ENCODE data around the gene UQCRHL.

Gene UQCRHL

DNA sequence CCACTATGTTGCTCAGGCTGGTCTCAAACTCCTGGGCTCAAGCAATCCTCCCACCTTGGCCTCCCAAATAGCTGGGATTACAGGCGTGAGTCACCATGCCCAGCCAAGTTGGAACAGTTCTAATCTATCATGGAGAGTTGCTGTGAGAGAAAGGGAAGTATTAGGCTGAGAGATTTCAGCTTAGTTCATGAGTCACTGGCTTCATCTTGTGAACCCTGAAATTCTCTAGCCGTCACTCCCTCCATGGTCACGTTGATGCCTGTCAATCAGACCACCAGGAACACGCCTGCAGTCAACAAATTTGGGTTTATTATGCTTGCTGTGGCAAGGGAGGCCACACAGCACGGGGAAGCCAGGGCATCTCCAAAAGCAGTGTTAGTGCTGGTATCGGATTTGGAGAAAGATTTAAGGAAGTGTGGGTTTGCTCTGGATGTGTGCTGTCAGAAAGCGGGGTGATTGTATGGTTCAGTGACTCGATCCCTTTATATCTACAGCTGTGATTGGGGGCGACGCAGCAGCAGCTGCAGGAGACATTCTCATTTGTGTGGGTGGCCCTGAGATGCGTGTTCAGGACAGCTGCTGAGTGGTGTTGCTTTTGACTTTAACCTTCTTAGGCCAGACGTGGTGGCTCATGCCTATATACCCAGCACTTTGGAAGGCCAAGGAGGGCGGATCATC is 18.7 kb downstream of the UQCRHL start:
- H3K27ac Mint-ChIP-seq: no peak overlapping the region
- H3K36me3 Mint-ChIP-seq: no peaks in the 10 kb centered on the region
- ATAC-seq: no peak
- no peak overlapping the region for H3K4me3 Mint-ChIP-seq
- DNase-seq (ENCODE audit: low spot score in 2 of 2): no peak
- no peaks in the 10 kb centered on the region for H3K9me3 Mint-ChIP-seq
- H3K4me1 Mint-ChIP-seq: peaks cover 6% of the 10 kb centered on the region

DNA sequence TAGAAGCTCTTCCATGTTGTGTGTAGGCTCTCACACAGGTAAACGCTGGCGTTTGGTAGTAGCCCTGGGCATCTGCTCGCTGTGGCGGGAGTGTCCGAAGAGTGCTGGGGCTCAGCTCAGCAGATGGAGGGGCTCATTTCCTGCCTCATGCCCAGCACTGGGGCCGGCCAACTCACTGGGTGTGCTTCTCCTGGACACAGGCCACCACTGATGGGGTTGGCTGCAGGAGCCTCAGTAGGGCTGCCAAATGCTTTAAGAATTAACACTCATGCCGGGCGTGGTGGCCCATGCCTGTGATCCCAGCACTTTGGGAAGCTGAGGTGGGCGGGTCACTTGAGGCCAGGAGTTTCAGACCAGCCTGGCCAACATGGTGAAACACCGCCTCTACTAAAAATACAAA is 20.9 kb downstream of the UQCRHL start:
- Mint-ChIP-seq H3K36me3 (no peaks in the 10 kb centered on the region), H3K9me3 (no peaks in the 10 kb centered on the region), H3K4me3 (no peak overlapping the region), H3K4me1 (no peaks in the 10 kb centered on the region), H3K27ac (no peak overlapping the region)
- no peak for ATAC-seq
- DNase-seq (ENCODE audit: low spot score in 2 of 2): no peak

DNA sequence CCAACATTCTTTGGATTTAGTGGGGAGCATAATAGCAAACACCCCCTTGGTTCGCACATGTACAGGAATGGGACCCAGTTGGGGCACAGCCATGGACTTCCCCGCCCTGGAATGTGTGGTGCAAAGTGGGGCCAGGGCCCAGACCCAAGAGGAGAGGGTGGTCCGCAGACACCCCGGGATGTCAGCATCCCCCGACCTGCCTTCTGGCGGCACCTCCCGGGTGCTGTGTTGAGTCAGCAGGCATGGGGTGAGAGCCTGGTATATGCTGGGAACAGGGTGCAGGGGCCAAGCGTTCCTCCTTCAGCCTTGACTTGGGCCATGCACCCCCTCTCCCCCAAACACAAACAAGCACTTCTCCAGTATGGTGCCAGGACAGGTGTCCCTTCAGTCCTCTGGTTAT is 21.8 kb downstream of the UQCRHL start:
- Mint-ChIP-seq H3K36me3 (no peaks in the 10 kb centered on the region), H3K4me1 (no peaks in the 10 kb centered on the region), H3K4me3 (no peak overlapping the region), H3K9me3 (no peaks in the 10 kb centered on the region), H3K27ac (no peak overlapping the region)
- DNase-seq (ENCODE audit: low spot score in 2 of 2): no peak
- ATAC-seq: no peak

DNA sequence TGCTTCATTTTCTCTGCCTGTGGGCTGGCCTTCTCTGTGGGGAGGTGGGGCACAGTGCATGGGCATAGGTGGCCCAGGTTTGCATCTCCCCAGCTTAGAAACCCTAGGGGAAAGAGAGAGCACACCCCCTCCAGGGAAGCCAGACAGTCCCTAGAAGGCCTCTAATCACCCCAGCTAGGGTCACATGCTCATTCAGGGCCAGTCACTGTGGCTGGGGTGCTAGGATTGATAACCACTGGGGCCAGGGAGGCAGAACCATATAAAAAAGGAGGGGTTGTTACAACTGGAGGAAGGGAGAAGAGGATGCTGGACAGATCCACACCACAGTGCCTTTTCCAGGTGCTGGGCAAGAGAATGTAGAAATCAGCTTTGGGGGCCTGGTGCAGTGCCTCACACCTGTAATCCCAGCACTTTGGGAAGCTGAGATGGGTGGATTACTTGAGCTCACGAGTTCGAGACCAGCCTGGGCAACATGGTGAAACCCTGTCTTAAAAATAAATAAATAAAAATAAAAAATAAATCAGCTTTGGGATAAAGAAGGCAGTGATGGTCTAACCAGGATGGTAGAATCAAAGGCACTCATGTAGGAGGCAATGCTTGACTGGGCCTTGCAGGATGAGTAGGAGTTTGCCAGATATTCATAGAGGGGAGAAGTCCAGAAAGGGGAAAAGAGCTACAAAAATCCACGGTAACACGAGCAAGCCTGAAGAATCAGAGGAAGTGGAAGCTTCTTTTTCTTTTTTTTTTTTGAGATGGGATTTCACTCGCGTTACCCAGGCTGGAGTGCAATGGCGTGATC is 29.3 kb downstream of the UQCRHL start:
- H3K4me1 Mint-ChIP-seq: no peaks in the 10 kb centered on the region
- no peaks in the 10 kb centered on the region for H3K36me3 Mint-ChIP-seq
- no peaks in the 10 kb centered on the region for H3K9me3 Mint-ChIP-seq
- ATAC-seq: no peak
- no peak overlapping the region for H3K27ac Mint-ChIP-seq
- DNase-seq (ENCODE audit: low spot score in 2 of 2): no peak
- H3K4me3 Mint-ChIP-seq: no peak overlapping the region

DNA sequence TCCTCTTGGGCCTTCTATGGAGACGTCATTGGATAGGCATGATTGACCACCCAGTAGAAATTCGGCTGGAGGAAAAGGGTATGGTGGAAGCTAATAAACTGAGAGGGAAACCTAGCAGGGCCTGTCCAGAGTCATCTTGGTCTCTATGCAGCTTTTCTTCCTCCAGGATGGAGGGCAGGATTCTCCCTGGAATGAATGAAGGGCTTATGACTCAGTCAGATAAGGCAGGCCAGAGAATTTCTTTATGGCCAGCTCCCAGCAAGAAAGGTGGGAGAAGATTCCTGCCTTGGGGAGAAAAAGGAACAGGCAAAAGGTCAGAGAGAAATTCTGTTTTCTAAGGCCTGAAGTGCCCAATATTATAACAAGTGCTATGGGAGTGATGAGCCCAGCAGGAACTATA is 31.7 kb downstream of the UQCRHL start:
- no peak overlapping the region for H3K27ac Mint-ChIP-seq
- ATAC-seq (no peak), DNase-seq (ENCODE audit: low spot score in 2 of 2) (no peak)
- H3K9me3 Mint-ChIP-seq: no peaks in the 10 kb centered on the region
- no peaks in the 10 kb centered on the region for H3K36me3 Mint-ChIP-seq
- no peak overlapping the region for H3K4me3 Mint-ChIP-seq
- no peaks in the 10 kb centered on the region for H3K4me1 Mint-ChIP-seq

DNA sequence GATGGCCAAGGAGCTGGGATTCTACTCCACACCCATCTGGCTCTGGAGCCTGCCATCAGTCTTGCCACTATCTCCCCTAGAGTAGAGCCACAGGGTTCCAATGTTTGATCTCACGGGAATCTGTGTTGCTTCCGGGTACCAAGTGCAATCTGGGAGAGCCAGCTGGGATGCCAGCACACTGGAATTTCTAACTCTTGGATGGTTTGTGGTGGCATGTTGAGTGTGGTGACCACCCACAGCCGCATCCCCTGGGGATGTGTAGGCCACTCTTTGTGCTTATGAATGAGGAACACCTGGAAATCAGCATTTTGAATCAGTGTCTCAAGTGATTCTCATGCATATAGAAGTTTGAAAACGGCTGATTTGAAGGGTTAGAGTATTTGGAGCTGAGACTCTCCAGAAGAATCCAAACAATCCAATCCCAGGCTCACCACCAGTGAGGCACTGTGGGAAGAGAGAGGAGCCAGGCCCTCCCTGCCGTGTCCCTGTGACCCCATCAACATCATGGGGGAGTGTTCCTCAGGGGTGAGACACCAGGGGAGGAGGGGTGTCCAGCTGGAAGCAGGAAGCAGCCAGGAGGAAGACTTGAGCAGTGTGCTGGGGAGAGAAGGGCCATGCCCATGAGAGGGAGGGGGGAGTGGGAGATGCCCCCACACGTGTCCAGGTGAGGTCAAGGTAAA is 35.5 kb downstream of the UQCRHL start:
- Mint-ChIP-seq H3K36me3 (no peaks in the 10 kb centered on the region), H3K4me1 (no peaks in the 10 kb centered on the region), H3K27ac (no peak overlapping the region), H3K9me3 (no peaks in the 10 kb centered on the region), H3K4me3 (no peak overlapping the region)
- ATAC-seq (no peak), DNase-seq (ENCODE audit: low spot score in 2 of 2) (no peak)

DNA sequence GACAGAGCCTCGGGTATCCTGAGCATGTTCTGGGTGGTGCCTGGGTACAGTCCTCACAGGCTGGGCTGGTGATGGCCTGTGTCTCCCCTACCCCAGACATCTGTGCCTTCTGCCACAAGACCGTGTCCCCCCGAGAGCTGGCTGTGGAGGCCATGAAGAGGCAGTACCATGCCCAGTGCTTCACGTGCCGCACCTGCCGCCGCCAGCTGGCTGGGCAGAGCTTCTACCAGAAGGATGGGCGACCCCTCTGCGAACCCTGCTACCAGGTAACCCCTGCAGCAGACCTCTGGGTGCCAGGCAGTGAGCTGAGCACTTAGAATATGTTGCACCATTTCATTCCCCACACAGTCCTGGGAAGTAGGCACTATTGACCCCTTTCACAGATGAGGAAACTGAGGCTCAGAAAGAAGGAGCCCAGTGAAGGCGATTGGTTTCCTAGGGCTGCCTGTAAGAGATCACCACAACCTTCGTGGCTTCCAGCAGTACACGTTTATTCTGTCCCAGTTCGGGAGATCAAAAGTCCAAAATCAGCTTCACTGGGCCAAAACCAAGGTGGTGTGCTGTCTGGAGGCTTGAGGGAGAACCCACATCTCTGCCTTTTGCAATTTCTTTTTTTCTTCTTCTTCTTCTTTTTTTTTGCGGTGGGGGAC is 37.0 kb downstream of the UQCRHL start:
- H3K4me3 Mint-ChIP-seq: no peak overlapping the region
- no peaks in the 10 kb centered on the region for H3K36me3 Mint-ChIP-seq
- H3K4me1 Mint-ChIP-seq: no peaks in the 10 kb centered on the region
- no peak overlapping the region for H3K27ac Mint-ChIP-seq
- no peak for DNase-seq (ENCODE audit: low spot score in 2 of 2)
- H3K9me3 Mint-ChIP-seq: no peaks in the 10 kb centered on the region
- ATAC-seq: no peak

DNA sequence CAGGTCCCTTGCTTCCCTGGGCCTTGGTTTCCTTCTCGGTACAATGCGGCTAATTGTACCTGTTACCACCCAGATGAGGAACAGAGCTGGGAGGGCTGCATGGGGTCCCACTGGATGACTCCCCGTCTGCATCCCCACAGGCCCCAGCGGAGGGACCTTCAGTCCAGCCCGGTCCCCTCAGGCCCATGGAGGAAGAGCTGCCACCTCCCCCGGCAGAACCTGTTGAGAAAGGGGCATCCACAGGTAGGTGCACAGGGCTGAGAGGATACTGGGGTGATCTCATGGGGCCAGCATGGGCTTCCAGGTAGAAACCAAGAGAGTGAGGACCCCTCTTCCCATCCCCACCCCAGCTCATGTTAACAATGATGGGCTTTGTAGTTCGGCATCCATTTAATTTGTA is 39.1 kb downstream of the UQCRHL start:
- Mint-ChIP-seq H3K4me3 (no peak overlapping the region), H3K36me3 (no peaks in the 10 kb centered on the region), H3K27ac (no peak overlapping the region), H3K4me1 (no peaks in the 10 kb centered on the region), H3K9me3 (no peaks in the 10 kb centered on the region)
- DNase-seq (ENCODE audit: low spot score in 2 of 2) (no peak), ATAC-seq (no peak)

DNA sequence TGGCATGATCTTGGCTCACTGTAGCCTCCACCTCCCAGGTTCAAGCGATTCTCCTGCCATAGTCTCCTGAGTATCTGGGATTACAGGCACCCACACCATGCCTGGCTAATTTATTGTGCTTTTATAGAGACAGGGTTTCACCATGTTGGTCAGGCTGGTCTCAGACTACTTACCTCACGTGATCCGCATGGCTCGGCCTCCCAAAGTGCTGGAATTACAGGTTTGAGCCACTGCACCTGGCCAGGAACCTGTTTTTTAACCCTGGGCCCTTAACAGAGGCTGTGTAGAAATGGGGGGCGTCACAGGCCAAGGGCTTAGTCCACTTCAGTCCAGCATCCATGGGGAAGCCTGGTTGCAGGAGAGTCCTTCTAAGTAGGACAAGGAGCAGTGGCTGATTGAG is 39.5 kb downstream of the UQCRHL start:
- DNase-seq (ENCODE audit: low spot score in 2 of 2) (no peak), ATAC-seq (no peak)
- Mint-ChIP-seq H3K4me3 (no peak overlapping the region), H3K9me3 (no peaks in the 10 kb centered on the region), H3K4me1 (no peaks in the 10 kb centered on the region), H3K36me3 (no peaks in the 10 kb centered on the region), H3K27ac (no peak overlapping the region)

DNA sequence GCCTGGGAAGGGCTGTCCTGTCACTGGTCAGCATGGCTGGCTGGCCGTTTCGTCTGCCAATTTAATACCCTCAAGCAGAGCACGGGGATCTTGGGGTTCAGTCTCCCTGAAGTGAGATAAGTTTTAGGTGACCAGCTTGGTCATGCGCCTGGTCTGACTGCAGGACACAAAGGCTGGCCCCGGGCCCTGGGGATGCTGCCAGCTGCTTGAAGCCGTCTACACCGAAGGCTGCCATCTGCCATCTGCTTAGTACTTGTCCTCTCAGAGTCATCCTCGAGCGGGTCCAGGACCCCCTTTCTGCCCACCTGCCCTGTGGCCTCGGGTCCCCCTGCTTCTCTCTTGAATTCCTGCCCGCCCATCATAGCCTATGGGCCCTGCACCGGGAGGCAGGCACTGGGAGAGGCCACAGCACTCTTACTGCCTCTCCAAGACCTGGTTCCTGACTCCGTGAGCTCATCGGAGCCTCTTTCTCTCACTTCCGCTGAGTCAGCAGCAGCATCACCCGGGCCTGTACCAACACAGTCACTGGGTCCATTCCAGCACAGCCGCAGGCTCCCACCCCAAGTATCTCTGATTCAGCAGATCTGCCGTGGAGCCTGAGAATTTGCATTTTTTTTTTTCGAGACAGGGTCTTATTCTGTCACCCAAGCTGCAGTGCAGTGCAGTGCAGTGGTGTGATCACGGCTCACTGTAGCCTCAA is 41.8 kb downstream of the UQCRHL start:
- Mint-ChIP-seq H3K27ac (no peak overlapping the region), H3K36me3 (no peaks in the 10 kb centered on the region), H3K4me1 (no peaks in the 10 kb centered on the region), H3K4me3 (no peak overlapping the region), H3K9me3 (no peaks in the 10 kb centered on the region)
- DNase-seq (ENCODE audit: low spot score in 2 of 2) (no peak), ATAC-seq (peak; percentile 5)

DNA sequence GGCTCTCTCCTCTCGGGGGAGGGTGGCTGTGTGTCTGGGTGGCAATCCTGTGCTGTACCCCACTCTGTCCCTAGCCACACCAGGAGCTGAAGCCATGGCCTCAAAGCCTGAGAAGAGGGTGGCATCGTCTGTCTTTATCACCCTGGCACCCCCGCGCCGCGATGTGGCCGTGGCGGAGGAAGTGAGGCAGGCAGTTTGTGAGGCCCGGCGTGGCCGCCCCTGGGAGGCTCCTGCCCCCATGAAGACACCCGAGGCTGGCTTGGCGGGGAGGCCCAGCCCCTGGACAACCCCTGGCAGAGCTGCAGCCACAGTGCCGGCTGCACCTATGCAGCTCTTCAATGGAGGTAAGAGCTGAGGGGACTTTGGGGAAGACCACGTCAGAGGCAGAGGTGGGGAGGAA is 42.6 kb downstream of the UQCRHL start:
- no peak overlapping the region for H3K4me3 Mint-ChIP-seq
- no peak for DNase-seq (ENCODE audit: low spot score in 2 of 2)
- H3K36me3 Mint-ChIP-seq: no peaks in the 10 kb centered on the region
- H3K4me1 Mint-ChIP-seq: no peaks in the 10 kb centered on the region
- no peaks in the 10 kb centered on the region for H3K9me3 Mint-ChIP-seq
- no peak overlapping the region for H3K27ac Mint-ChIP-seq
- no peak for ATAC-seq

DNA sequence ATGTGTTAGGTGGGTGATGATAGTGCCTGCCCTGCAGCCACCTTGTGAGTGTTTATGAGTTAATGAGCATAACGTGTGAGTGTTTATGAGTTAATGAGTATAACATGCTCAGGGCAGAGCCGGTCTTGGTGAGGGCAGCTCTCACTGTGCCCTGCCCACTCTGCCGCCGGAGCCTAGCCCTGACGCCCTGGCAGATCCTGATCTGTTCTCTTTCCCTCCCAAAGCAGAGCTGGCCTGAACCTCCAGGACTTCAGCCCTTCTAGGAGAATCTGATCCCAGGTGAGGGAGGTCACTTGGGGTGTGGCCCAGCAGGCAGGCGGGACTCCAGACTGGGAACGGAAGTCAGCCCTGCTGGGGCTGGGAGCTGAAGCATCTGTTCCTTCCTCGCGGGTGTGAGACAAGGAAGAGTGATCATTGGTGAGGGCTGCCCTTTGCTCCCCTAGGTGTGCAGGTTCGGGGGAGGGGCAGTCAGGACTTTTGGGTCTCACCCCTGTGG is 43.1 kb downstream of the UQCRHL start:
- H3K27ac Mint-ChIP-seq: no peak overlapping the region
- DNase-seq (ENCODE audit: low spot score in 2 of 2) (no peak), ATAC-seq (peak; percentile 22)
- H3K36me3 Mint-ChIP-seq: no peaks in the 10 kb centered on the region
- H3K4me1 Mint-ChIP-seq: no peaks in the 10 kb centered on the region
- no peaks in the 10 kb centered on the region for H3K9me3 Mint-ChIP-seq
- H3K4me3 Mint-ChIP-seq: no peak overlapping the region

DNA sequence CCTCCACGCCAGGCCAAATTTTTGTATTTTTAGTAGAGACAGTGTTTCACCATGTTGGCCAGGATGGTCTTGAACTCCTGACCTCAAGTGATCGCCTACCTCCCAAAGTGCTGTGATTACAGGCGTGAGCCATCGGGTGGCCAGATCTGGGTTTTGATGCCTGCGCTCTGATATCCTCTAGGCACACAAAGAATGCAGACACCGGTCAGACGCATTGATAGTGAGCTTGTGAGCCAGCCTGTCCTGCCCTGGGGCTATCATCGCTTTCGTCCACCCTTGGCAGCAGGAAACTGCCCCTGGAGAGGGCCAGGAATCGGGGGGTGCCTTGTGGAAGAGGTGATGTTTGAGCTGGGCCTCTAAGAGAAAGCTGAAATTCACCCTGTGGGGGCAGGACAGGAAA is 44.9 kb downstream of the UQCRHL start:
- no peak overlapping the region for H3K4me3 Mint-ChIP-seq
- H3K36me3 Mint-ChIP-seq: no peaks in the 10 kb centered on the region
- H3K27ac Mint-ChIP-seq: no peak overlapping the region
- H3K4me1 Mint-ChIP-seq: no peaks in the 10 kb centered on the region
- DNase-seq (ENCODE audit: low spot score in 2 of 2) (no peak), ATAC-seq (no peak)
- no peaks in the 10 kb centered on the region for H3K9me3 Mint-ChIP-seq

DNA sequence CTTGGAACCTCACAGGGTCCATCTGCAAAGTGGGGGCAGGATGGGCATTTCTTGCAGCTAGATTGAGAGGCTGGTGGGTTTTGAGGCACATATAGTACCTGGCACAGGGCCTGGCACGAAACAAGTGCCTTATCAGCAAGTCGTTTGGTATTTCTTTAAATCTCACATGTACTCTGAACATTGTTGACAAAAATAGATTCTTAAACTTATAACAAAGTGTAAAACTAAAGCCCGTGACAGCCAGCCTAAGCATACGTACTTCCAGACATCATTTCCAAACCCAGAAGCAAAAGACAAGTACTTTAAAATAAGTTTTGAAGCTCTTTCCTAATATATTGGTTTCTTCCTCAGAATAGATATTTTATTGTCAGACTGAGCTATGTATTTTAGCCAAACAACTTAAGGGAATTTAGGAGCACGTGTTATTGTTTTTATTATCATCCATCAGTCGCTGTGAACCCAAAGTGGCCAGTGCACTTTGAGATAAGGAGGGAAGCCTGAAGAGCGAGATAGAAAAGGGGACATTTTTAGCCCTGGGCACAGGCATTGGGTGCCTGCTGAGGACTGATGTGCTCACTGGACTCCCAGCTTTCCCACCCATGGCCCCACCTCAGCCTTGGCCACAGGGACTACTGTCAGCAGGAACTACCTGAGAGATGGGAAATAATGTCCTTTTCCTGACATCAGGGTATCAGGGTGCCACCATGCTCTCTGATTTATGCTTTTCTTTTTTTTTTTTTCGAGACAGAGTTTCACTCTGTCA is 45.9 kb downstream of the UQCRHL start:
- peaks cover 6% of the 10 kb centered on the region for H3K4me1 Mint-ChIP-seq

More for the DNA sequence above, 45.9 kb downstream of the UQCRHL start:
- Mint-ChIP-seq H3K27ac (no peak overlapping the region), H3K36me3 (no peaks in the 10 kb centered on the region), H3K4me3 (no peak overlapping the region), H3K9me3 (no peaks in the 10 kb centered on the region)
- ATAC-seq: no peak
- no peak for DNase-seq (ENCODE audit: low spot score in 2 of 2)
